HUES64 (cell line): ENCODE data around the gene VGLL3.

Experiments
- H3K27ac ChIP-seq: 2 replicates; pipeline ENCODE4 v1.7.0; 2013; ENCODE audit warnings: low read depth, low read length, inconsistent platforms
- H3K27me3 ChIP-seq: 2 replicates; pipeline ENCODE4 v1.6.1; 2013; ENCODE audit warnings: mild to moderate bottlenecking, low read length; ENCODE audit not compliant: insufficient read depth
- H3K36me3 ChIP-seq: 2 replicates; pipeline ENCODE4 v1.6.1; 2013; ENCODE audit warnings: mild to moderate bottlenecking, low read length; ENCODE audit not compliant: insufficient read depth
- H3K4me1 ChIP-seq: 2 replicates; pipeline ENCODE4 v1.6.1; 2013; ENCODE audit warnings: mild to moderate bottlenecking, low read length, moderate library complexity; ENCODE audit not compliant: insufficient read depth
- H3K4me3 ChIP-seq: 2 replicates; pipeline ENCODE4 v1.5.1; 2013; ENCODE audit warnings: mild to moderate bottlenecking, low read length, moderate library complexity
- H3K9ac ChIP-seq: 2 replicates; pipeline ENCODE4 v1.6.1; 2013; ENCODE audit warnings: mild to moderate bottlenecking, low read depth, low read length
- H3K9me3 ChIP-seq: 2 replicates; pipeline ENCODE4 v1.6.1; 2013; ENCODE audit warnings: low read depth, low read length; ENCODE audit not compliant: insufficient read depth
- WGBS: fragments of 150-250, 120-280 bp; methylation state at CpG from one replicate; pipeline ENCODE4 v1.1.7; 2013; ENCODE audit warnings: missing lambda C conversion rate; 5-methylcytosine and 5-hydroxymethylcytosine counted together

Gene VGLL3

DNA sequence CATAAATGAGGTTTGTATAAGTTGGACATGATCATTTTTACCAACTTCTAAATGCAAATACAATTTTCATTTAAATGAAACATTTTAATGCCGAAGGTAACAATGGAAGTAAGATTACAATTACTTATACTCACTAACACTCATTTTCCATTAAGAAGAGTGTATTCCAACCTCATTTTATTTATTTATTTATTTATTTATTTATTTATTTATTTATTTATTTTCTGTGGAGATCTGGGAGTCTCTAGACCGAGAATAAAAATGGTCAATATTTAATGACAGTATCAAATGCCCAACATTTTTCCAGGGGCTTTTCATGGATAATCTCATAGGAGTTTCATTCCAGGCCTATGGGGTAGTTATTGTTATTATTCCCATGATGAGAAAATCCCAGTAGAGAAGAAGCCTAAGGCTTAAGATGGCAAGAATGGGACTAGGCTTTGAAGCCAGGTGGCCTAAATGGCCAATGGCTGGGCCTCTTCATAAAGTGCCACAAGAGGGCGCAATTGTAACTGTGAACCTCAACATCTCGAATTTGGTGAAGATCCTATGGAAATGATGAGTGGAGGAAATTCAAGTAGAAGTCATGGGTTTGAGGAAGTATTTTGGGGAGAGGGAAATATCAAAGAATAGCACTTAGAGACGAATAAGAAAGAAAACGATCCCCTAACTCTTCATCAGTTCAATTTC is 21.3 kb downstream of the VGLL3 start:
- no peaks in the 10 kb centered on the region for H3K27me3 ChIP-seq
- H3K36me3 ChIP-seq = peaks cover 11% of the 10 kb centered on the region; the same call in 1 of the 2 replicates
- no peaks in the 10 kb centered on the region; the same call in 1 of the 2 replicates for H3K4me1 ChIP-seq
- no peak overlapping the region for H3K4me3 ChIP-seq
- no peak overlapping the region for H3K27ac ChIP-seq
- H3K9me3 ChIP-seq = no peaks in the 10 kb centered on the region; the same call in 1 of the 2 replicates
- 60% methylated on average over 4 of the region's 6 CpGs for WGBS
- no peak overlapping the region for H3K9ac ChIP-seq

DNA sequence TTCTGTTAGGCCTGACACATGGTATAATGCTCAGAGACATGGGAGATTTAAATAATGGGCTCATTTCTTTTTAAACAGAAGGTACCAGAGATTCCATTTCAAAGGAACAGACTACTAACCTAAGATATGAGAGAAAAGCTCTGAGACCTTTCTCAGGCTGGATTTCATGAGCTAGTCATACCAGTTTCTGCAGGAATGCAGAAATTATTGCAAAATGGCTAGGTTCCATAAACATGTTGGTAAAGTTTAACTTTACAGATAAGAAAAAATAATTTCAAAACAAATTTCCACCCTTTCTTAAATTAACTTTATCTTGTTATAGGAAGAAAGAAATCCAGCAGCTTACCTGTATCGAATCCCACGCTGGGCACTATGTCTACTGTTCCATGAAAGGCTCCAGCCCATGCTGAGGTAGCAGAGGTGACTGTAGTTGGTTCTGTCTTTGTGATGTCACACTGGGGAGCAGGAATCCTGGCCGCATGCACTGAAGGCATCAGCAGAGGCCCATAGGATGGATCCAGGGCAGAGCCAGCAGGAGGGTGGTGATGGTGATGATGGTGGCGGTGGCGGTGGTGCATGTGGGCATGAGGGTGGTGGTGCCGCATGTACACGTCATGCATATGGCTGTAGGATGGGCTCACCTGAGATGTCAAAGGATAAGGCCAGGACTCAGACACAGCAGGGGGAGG is 22.6 kb downstream of the VGLL3 start:
- no peak overlapping the region for H3K27ac ChIP-seq
- peaks cover 11% of the 10 kb centered on the region; the same call in 1 of the 2 replicates for H3K36me3 ChIP-seq
- H3K4me3 ChIP-seq = no peak overlapping the region
- H3K9ac ChIP-seq = no peak overlapping the region
- no peaks in the 10 kb centered on the region; the same call in 1 of the 2 replicates for H3K4me1 ChIP-seq
- no peaks in the 10 kb centered on the region; the same call in 1 of the 2 replicates for H3K9me3 ChIP-seq
- no peaks in the 10 kb centered on the region for H3K27me3 ChIP-seq
- 97% methylated on average over 7 of the region's 7 CpGs for whole genome bisulfite sequencing

DNA sequence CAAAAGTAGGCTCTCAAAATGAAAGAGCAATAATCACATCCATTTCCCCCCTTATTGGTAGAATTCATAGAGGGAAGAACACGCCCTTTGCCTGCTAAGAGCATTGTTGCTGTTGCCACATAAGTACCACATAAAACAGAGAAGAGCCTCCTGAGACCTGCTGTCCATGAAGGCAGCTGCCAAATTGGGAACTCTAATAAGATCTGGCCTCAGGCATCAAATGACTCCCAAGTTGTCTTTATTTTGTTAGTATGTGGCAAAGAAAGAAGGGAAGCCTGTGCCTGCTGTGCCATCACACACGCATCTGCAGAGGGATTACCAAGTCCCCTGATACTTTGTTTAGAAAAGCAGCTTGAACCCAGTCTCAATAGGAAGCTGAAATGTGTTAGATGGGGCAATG is 23.9 kb downstream of the VGLL3 start:
- H3K9me3 ChIP-seq = no peaks in the 10 kb centered on the region; the same call in 1 of the 2 replicates
- H3K36me3 ChIP-seq = peaks cover 11% of the 10 kb centered on the region; the same call in 1 of the 2 replicates
- H3K4me3 ChIP-seq = no peak overlapping the region
- H3K27me3 ChIP-seq = no peaks in the 10 kb centered on the region
- H3K27ac ChIP-seq = no peak overlapping the region
- no peak overlapping the region for H3K9ac ChIP-seq
- 75% methylated on average over 2 of the region's 2 CpGs for WGBS
- H3K4me1 ChIP-seq = no peaks in the 10 kb centered on the region; the same call in 1 of the 2 replicates

DNA sequence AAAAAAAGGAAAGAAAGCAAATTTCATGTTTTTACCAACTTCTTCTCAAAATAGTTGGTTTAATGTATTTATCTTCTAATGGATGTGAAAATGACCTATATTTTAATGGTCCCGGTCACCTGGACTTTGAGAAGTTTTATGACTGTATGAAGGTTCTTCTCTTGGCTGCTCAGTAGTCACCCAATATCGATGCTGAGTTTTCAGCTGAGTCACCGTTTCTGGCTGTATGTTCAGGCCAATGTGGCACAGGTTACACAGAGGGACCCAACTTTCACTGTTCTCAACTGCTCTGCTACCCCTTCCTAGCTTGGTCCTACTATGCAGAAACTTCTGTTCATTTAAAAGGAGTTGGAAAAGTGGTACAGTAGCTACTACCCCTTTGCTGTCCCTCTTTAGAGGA is 25.8 kb downstream of the VGLL3 start:
- Histone ChIP-seq H3K27ac (no peak overlapping the region), H3K4me3 (no peak overlapping the region), H3K4me1 (no peaks in the 10 kb centered on the region; the same call in 1 of the 2 replicates), H3K27me3 (no peaks in the 10 kb centered on the region), H3K36me3 (peaks cover 11% of the 10 kb centered on the region; the same call in 1 of the 2 replicates), H3K9ac (no peak overlapping the region), H3K9me3 (no peaks in the 10 kb centered on the region; the same call in 1 of the 2 replicates)
- 97% methylated on average over 3 of the region's 3 CpGs for WGBS

DNA sequence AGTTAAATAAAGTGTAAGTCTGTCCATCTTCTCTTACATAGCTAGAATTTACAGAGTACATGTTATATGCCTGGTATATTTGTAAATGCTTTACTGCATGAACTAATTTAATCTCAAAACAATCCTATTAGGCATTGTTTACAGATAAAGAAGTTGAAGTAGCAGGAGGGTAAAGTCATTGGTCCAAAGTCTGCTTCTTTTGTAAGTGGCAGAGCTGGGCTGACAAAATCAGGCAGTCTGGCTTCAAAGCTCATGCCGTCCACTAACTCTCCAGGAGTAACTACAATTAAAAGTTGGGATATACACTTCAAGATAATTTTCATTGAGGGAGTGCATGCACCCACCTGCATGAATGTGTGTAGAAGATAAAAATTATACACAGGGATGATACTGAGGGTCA is 27.3 kb downstream of the VGLL3 start:
- Histone ChIP-seq H3K27ac (no peak overlapping the region), H3K27me3 (no peaks in the 10 kb centered on the region), H3K4me3 (no peak overlapping the region), H3K9ac (no peak overlapping the region), H3K4me1 (peaks cover 2% of the 10 kb centered on the region; the same call in 1 of the 2 replicates), H3K36me3 (peaks cover 10% of the 10 kb centered on the region; the same call in 1 of the 2 replicates), H3K9me3 (no peaks in the 10 kb centered on the region)
- 100% methylated on average over 1 of the region's 1 CpG for WGBS

DNA sequence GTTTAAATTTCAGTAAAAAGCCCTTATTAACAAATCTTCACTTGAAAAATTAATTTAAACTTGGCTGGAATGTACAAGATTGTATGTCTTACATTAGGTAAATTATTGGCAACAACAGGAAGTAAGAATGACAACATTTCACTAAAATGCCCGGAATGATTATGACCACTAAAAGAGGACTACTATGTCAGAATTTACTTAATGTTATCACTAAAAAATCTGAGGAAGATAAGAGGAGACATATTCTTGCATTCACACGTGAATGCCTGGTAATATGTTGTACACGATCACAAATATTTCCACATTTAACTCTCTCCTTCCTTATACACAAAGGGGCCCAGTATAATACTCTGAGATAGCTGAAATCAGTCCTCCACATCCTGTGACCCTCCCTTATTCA is 29.7 kb downstream of the VGLL3 start:
- no peaks in the 10 kb centered on the region for H3K9me3 ChIP-seq
- H3K36me3 ChIP-seq = peaks cover 6% of the 10 kb centered on the region; the same call in 1 of the 2 replicates
- no peak overlapping the region for H3K9ac ChIP-seq
- H3K4me3 ChIP-seq = no peak overlapping the region
- no peak overlapping the region for H3K27ac ChIP-seq
- no peaks in the 10 kb centered on the region for H3K27me3 ChIP-seq
- WGBS = 98% methylated on average over 3 of the region's 3 CpGs
- peaks cover 11% of the 10 kb centered on the region; the same call in 1 of the 2 replicates for H3K4me1 ChIP-seq

DNA sequence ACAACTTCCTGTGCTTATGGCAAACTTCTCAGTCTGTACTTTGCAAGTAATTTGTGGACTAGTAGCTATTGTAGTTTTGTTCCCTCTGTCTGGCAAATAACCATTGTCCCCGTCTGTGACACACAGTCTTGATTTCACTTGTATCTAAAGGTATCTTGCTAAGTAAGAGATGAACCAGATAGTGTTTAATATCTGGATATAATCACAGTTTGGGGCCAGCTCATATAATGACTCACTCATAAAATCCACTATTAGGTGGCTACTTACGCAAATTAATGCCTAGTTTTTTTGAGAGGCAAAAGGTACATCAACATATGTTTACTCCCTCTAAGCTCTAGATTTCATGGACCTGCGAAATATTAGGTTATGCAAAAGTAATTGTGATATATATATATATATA is 30.4 kb downstream of the VGLL3 start:
- H3K27ac ChIP-seq = no peak overlapping the region
- H3K9me3 ChIP-seq = no peaks in the 10 kb centered on the region
- H3K9ac ChIP-seq = no peak overlapping the region
- no peak overlapping the region for H3K4me3 ChIP-seq
- WGBS = 100% methylated on average over 2 of the region's 3 CpGs
- 0 out of 2 replicates have a peak, but pooled peaks cover 2% of the 10 kb centered on the region for H3K36me3 ChIP-seq
- H3K4me1 ChIP-seq = peaks cover 11% of the 10 kb centered on the region; the same call in 1 of the 2 replicates
- no peaks in the 10 kb centered on the region for H3K27me3 ChIP-seq

DNA sequence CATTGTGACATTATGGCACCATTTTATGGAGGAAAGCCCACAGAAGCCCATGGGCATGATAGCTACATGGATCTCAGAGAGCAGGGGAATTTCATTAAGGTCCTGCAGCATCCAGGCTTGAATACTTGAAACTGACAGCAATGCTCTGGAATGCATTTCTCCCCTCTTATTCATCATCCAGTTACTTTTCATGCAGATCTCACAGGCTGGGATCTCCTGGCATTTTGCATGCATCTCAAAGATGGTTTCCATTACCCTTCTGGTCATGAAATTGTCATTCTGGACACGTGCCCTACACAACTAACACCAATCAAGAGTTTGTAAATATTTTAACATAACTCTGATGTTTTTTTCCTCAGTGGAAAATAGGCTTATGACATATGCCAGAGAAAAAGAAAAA is 32.4 kb downstream of the VGLL3 start:
- H3K9ac ChIP-seq = no peak overlapping the region
- H3K27me3 ChIP-seq = no peaks in the 10 kb centered on the region
- no CpG with 5 or more reads among the region's 1 CpG for WGBS
- peaks cover 11% of the 10 kb centered on the region; the same call in 1 of the 2 replicates for H3K4me1 ChIP-seq
- no peak overlapping the region for H3K27ac ChIP-seq
- H3K9me3 ChIP-seq = no peaks in the 10 kb centered on the region
- no peak overlapping the region for H3K4me3 ChIP-seq
- no peaks in the 10 kb centered on the region for H3K36me3 ChIP-seq

DNA sequence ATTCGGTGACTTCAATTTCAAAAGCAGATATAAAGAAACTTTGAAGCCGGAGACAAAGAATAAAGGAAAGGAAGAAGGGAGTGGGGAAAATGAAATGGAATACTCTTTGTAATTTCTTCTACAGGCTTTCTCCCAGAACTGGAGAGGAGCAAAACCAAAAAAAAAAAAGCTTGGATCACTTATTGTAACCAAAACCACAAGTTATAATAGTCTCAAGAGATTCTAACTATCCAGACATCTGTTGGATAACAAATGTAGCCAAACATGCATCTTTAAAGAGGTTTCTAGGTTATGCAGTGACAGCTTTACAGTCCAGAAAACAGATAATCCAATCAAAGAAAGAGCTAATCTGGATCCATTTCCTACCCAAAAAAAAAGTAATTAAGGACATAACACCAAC is 36.2 kb downstream of the VGLL3 start:
- WGBS = 92% methylated on average over 2 of the region's 2 CpGs
- no peak overlapping the region for H3K9ac ChIP-seq
- no peaks in the 10 kb centered on the region for H3K27me3 ChIP-seq
- no peak overlapping the region for H3K4me3 ChIP-seq
- no peak overlapping the region for H3K27ac ChIP-seq
- H3K9me3 ChIP-seq = no peaks in the 10 kb centered on the region
- H3K4me1 ChIP-seq = peaks cover 11% of the 10 kb centered on the region; the same call in 1 of the 2 replicates
- no peaks in the 10 kb centered on the region for H3K36me3 ChIP-seq

DNA sequence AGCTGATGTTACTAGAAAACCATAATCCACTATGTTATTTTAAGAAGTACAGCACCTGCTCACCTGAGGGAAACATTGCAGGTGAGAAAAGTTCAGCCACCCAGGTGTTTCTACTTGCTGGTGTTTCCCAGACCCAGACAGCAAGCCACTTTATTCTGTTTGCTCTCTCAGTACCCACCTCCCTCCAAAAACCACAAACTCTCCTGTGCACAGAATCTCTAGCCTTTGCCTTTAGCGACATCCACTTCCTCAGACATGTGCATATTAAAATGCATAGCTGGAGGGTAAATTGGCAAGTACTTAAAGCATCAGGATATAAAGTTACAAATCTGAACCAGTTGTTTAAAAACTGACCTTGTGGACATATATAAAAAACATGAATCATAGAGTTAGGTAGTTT is 36.7 kb downstream of the VGLL3 start:
- no peaks in the 10 kb centered on the region for H3K36me3 ChIP-seq
- peaks cover 11% of the 10 kb centered on the region; the same call in 1 of the 2 replicates for H3K4me1 ChIP-seq
- no peak overlapping the region for H3K4me3 ChIP-seq
- no peak overlapping the region for H3K9ac ChIP-seq
- WGBS = no CpG with 5 or more reads among the region's 1 CpG
- H3K27me3 ChIP-seq = no peaks in the 10 kb centered on the region
- H3K27ac ChIP-seq = no peak overlapping the region
- H3K9me3 ChIP-seq = no peaks in the 10 kb centered on the region

DNA sequence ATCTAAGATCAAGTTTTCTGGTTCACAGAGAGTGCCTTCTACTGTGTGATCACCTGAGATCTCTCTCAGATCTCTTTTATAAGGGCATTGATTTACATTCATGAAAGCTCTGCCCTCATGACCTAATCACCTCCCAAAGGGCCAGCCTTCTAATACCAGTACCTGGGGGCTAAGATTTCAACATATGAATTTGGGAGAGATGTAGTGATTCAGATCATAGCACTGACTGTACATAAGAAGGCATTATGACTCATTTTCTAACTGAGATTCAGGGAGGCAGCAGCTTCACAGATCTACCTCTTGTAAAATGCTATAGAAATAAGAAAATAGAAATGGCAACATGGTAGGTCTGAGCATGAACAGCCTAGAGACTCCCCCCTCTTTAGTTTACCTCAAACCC is 39.6 kb downstream of the VGLL3 start:
- H3K36me3 ChIP-seq = no peaks in the 10 kb centered on the region
- H3K4me1 ChIP-seq = peaks cover 12% of the 10 kb centered on the region; the same call in 1 of the 2 replicates
- no peaks in the 10 kb centered on the region for H3K9me3 ChIP-seq
- H3K9ac ChIP-seq = no peak overlapping the region
- H3K4me3 ChIP-seq = no peak overlapping the region
- H3K27ac ChIP-seq = no peak overlapping the region
- no peaks in the 10 kb centered on the region for H3K27me3 ChIP-seq
